GM12892 (cell line): ENCODE measurements around the gene RNF144A.

Experiments
- POLR2A ChIP-seq: IDR thresholded peaks from 2 replicates; pipeline ENCODE4 v1.6.1; 2011; ENCODE audit warnings: low read depth, low read length, control low read depth
- POLR2AphosphoS5 ChIP-seq: IDR thresholded peaks from 2 replicates; pipeline ENCODE4 v1.6.1; 2011; ENCODE audit warnings: low read depth, low read length, control low read depth
- TAF1 ChIP-seq: IDR thresholded peaks from 2 replicates; pipeline ENCODE4 v1.6.1; 2011; ENCODE audit warnings: low read depth, mild to moderate bottlenecking, control low read depth, low read length, borderline replicate concordance

DNA sequence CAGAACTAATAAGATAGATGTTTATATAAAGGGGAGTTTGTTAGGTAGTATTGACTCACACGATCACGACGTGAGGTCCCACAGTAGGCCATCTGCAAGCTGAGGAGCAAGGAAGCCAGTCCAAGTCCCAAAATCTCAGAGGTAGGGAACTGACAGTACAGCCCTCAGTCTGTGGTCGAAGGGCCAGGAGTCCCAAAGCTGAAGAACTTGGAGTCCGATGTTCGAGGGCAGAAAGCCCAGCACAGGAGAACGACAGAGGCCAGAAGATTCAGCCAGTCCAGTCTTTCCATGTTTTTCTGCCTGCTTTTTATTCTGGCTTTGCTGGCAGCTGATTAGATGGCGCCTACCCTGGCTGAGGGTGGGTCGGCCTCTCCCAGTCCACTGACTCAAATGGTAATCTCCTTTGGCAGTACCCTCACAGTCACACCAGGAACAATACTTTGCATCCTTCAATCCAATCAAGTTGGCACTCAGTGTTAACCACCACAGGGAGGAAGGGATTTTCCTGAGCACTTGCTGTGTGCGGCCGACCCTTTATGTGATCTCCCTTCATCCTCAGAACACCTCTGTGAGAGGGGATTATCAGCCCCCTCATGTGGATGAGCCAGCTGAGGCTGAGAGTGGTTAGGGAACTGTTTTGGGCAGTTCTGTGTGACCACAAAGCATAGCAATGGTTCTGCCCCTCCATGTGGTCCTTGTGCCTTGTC lies 78.3 kb downstream of the RNF144A start:
- no peak for TF ChIP-seq POLR2AphosphoS5
- TF ChIP-seq POLR2A, result no peak
- no peak for TF ChIP-seq TAF1
